HCT116 (cell line): Measurements from ENCODE around the gene FAM193B. TPM values are rescaled to one million over a fixed set of nuclear protein-coding genes. Genes with fewer than 3 reads are reported as not detected.

Source experiments
- ATAC-seq: fragments of 200-7000 bp; cut with Tn5 transposase; 2 replicates; pipeline ENCODE4 v1.9.1; 2020; ENCODE audit warnings: mild to moderate bottlenecking, moderate library complexity
- BruUV-seq: library from RNA; stranded (reverse); fragments of 400-500 nt; replicated peaks from 2 replicates; lab custom pipeline; 2021; lab: Mats Ljungman, UMichigan
- CTCF ChIA-PET: fragments of 300-600 bp; sonication (Branson Sonifier 250); formaldehyde crosslinking; loops from one replicate; lab custom pipeline; 2021; ENCODE audit warnings: antibody characterized with exemption; lab: Charles Lee
- POLR2A ChIA-PET: fragments of 300-600, 350-600 bp; sonication (Branson Sonifier 250); formaldehyde crosslinking; loops from one replicate; lab custom pipeline; 2021; ENCODE audit warnings: antibody characterized with exemption; lab: Charles Lee
- RAD21 ChIA-PET, 2 experiments: fragments of 300-600 bp; sonication (Branson Sonifier 250); formaldehyde crosslinking; loops; one replicate each; lab custom pipeline; 2023; ENCODE audit warnings: low total read pairs in 2 of 2; ENCODE audit not compliant: uncharacterized antibody in 2 of 2, unreplicated experiment in 2 of 2, low non-redundant PET in 1 of 2; lab: Charles Lee
- DNase-seq: peaks from one replicate; pipeline ENCODE4 v3.0.0-alpha.2; 2010; ENCODE audit warnings: low read depth, low spot score
- H2AFZ ChIP-seq: fragments of 200-600 bp; shearing (Covaris generic), sonication (generic); 2 replicates; pipeline ENCODE4 v1.6.1; 2017; ENCODE audit warnings: low read depth, mixed run types, mixed read lengths, antibody characterized with exemption, low read length; ENCODE audit not compliant: poor library complexity, severe bottlenecking
- H3K27ac ChIP-seq: 2 replicates; pipeline ENCODE4 v1.5.1; 2012; ENCODE audit warnings: low read depth, low read length
- H3K27me3 ChIP-seq: fragments of 200-600 bp; sonication (generic); 2 replicates; pipeline ENCODE4 v1.6.1; 2016; ENCODE audit warnings: mixed run types, low read length, mixed read lengths; ENCODE audit not compliant: insufficient read depth
- H3K36me3 ChIP-seq, 2 experiments: fragments of 200-500 bp in 1 of 2; fragments of 200-600 bp in 1 of 2; sonication (Bioruptor generic) in 1 of 2; sonication (generic) in 1 of 2; 2 replicates each; pipeline versions ENCODE4 v1.5.1 to v1.6.1; 2014 to 2016; ENCODE audit warnings: low read length in 2 of 2, inconsistent platforms in 1 of 2, mixed read lengths in 1 of 2, mixed run types in 1 of 2; ENCODE audit not compliant: insufficient read depth in 2 of 2, control insufficient read depth in 1 of 2
- H3K4me1 ChIP-seq, 2 experiments: fragments of 200-600 bp in 1 of 2; sonication (generic) in 1 of 2; 2 replicates each; pipeline versions ENCODE4 v1.5.1 to v1.6.1; 2012 to 2017; ENCODE audit warnings: low read length in 2 of 2, inconsistent platforms in 1 of 2, mild to moderate bottlenecking in 1 of 2, mixed read lengths in 1 of 2, mixed run types in 1 of 2, moderate library complexity in 1 of 2; ENCODE audit not compliant: insufficient read depth in 2 of 2, control insufficient read depth in 1 of 2
- H3K4me2 ChIP-seq: fragments of 200-600 bp; sonication (generic); 2 replicates; pipeline ENCODE4 v1.6.1; 2017; ENCODE audit warnings: mixed run types, low read length, mixed read lengths
- H3K4me3 ChIP-seq, 2 experiments: fragments of 200-600 bp in 1 of 2; sonication (generic) in 1 of 2; replicated peaks in 1 of 2; 2 replicates each; pipeline ENCODE4 v1.5.1; 2011 to 2016; ENCODE audit warnings: low read length in 2 of 2, control low read depth in 1 of 2, low read depth in 1 of 2, mild to moderate bottlenecking in 1 of 2, mixed read lengths in 1 of 2, mixed run types in 1 of 2
- H3K79me2 ChIP-seq: fragments of 200-600 bp; sonication (generic); 2 replicates; pipeline ENCODE4 v1.6.1; 2017; ENCODE audit warnings: mild to moderate bottlenecking, mixed run types, low read length, moderate library complexity, mixed read lengths; ENCODE audit not compliant: insufficient read depth
- H3K9ac ChIP-seq: fragments of 200-600 bp; sonication (generic); 2 replicates; pipeline ENCODE4 v1.6.1; 2016; ENCODE audit warnings: low read length, mixed read lengths
- H3K9me2 ChIP-seq: fragments of 200-600 bp; sonication (generic), shearing (Covaris generic); 2 replicates; pipeline ENCODE4 v1.6.1; 2017; ENCODE audit warnings: mixed run types, mild to moderate bottlenecking, moderate library complexity; ENCODE audit not compliant: insufficient read depth
- H3K9me3 ChIP-seq, 2 experiments: fragments of 200-500 bp in 1 of 2; fragments of 200-600 bp in 1 of 2; sonication (Bioruptor generic) in 1 of 2; sonication (generic) in 1 of 2; 2 replicates each; pipeline ENCODE4 v1.6.1; 2014 to 2017; ENCODE audit warnings: low read length in 2 of 2, mixed read lengths in 2 of 2, inconsistent platforms in 1 of 2, low read depth in 1 of 2, mild to moderate bottlenecking in 1 of 2, mixed run types in 1 of 2, moderate library complexity in 1 of 2; ENCODE audit not compliant: control insufficient read depth in 1 of 2, insufficient read depth in 1 of 2
- H4K20me1 ChIP-seq: fragments of 200-600 bp; sonication (generic), shearing (Covaris generic); 2 replicates; pipeline ENCODE4 v1.6.1; 2017; ENCODE audit warnings: mixed run types, mild to moderate bottlenecking, moderate library complexity; ENCODE audit not compliant: insufficient read depth
- CTCF ChIP-seq, 3 experiments: fragments of 200-600 bp in 1 of 3; sonication (generic) in 1 of 3; IDR thresholded peaks in 2 of 3; conservative IDR thresholded peaks in 1 of 3; 2 replicates each; pipeline ENCODE4 v1.5.1; 2012 to 2017; ENCODE audit warnings: low read depth in 2 of 3, low read length in 2 of 3, antibody characterized with exemption in 1 of 3, borderline replicate concordance in 1 of 3, control low read depth in 1 of 3, mild to moderate bottlenecking in 1 of 3, mixed read lengths in 1 of 3, mixed run types in 1 of 3, moderate library complexity in 1 of 3; ENCODE audit not compliant: insufficient read depth in 1 of 3
- SP1 ChIP-seq: IDR thresholded peaks from 2 replicates; pipeline ENCODE4 v1.6.1; 2012; ENCODE audit warnings: low read depth
- YY1 ChIP-seq: IDR thresholded peaks from 2 replicates; pipeline ENCODE4 v1.6.1; 2011; ENCODE audit warnings: low read length, low read depth, moderate library complexity, mild to moderate bottlenecking; ENCODE audit not compliant: insufficient replicate concordance; ENCODE audit errors: extremely low read depth
- intact Hi-C: fragments of 100-400 bp; cut with micrococcal nuclease; formaldehyde crosslinking; loops from 2 replicates; pipeline ENCODE4 v1.10.0; 2022
- total RNA-seq: library from RNA; stranded (reverse); gene quantifications from one replicate; pipeline ENCODE4 v1.2.1, GENCODE V29; 2021; ENCODE audit not compliant: unreplicated experiment

Gene FAM193B
- total RNA-seq, 1 experiment from 2014 or later: 54.0 TPM

DNA sequence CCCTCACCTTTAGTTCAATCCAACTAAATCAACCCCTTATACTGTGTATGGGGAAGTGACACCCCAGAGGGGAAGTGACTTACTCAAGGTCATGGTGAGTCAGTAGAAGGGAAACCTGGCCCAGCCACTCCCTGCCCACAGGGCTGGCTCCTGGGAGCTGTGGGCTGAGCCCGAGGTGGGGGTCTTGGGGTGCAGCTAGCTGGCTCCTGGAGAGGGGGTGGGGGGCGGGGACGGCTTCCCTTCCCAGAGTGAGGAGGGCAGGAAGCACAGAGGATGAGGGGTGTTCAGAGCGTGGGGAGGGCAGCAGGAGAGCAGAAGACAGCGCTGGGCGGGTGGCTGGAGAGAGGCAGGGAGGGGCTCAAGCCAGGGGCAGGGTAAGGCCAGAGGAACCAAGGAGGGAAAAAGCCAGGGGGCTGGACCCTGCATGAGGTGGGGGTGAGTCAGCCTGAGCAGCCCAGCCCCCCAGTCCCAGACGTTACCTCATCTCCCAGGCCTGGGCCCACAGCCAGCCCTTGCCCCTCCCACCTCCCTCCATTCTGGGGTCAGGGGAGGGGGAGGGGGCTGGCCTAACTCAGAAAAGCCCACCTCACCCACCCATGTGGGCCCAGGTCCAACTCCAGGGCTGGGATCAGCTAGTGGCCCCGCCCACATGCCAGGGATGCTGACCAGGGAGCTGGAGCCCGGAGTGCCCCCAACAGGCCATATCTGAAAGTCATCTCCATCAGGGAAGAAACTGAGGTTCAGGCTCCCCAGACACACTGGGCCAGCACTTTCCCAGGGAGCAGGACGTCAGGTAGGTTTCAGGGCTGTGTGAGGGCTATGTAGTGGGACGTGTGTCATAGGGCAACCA, 59.8 kb downstream of the FAM193B start:
- H3K79me2 ChIP-seq: peaks cover 63% of the 10 kb centered on the region
- ATAC-seq (peak; percentile 33), DNase-seq (peak; percentile 49)
- no peaks in the 10 kb centered on the region for H3K9me2 ChIP-seq
- H2AFZ ChIP-seq: no peak overlapping the region
- H3K36me3 ChIP-seq: peaks cover 2 to 23% of the 10 kb centered on the region in 2 experiments; a peak in 3 of 4 replicates
- no peaks in the 10 kb centered on the region for H3K27me3 ChIP-seq
- peak overlapping the region; percentile 88 to 89 for H3K4me3 ChIP-seq
- peaks cover 11% of the 10 kb centered on the region; the same call in 1 of the 2 replicates for H4K20me1 ChIP-seq
- TF ChIP-seq YY1: peak; percentile 11
- no peak for TF ChIP-seq SP1
- TF ChIP-seq CTCF (IDR thresholded peaks at IDR 0.05 in 2 of 3, conservative IDR thresholded peaks at IDR 0.05 in 1 of 3; ENCODE audit: borderline replicate concordance in 1 of 3, insufficient read depth in 1 of 3, low read depth in 2 of 3, low read length in 2 of 3): peak in 2 of 3 experiments; percentile 39 to 45; a peak in 4 of 6 replicates
- ChIA-PET POLR2A (interaction anchor here (1.3 to 6.4 kb wide), 7 partner anchors 9 to 92 kb away, joined by 3 to 54 read pairs (median 9); no protein-coding TSS in a partner anchor), RAD21 (interaction anchor here in 1 of 2 experiments (0.6 kb wide), 1 partner anchor 18 kb away, joined by 3 read pairs; no protein-coding TSS in a partner anchor), CTCF (interaction anchor here (0.9 to 4.1 kb wide), 13 partner anchors 12 to 185 kb away, joined by 3 to 28 read pairs (median 7); no protein-coding TSS in a partner anchor)
- peak overlapping the region; percentile 96 for H3K27ac ChIP-seq
- no TSS peak for BruUV-seq
- H3K4me2 ChIP-seq: peak overlapping the region; percentile 99
- H3K9ac ChIP-seq: peak overlapping the region; percentile 94
- peaks cover 35 to 69% of the 10 kb centered on the region in 2 experiments for H3K4me1 ChIP-seq
- no peaks in the 10 kb centered on the region for H3K9me3 ChIP-seq
- intact Hi-C loops: loop anchor here (5.0 kb wide), 3 partner anchors 92 to 182 kb away; partner anchors contain the start of genes B4GALT7, MXD3 and PFN3
